Mucosa of rectum (tissue), 2 donors: ENCODE results near the gene OR56B4.

Experiments used
- H3K27ac ChIP-seq, 2 donors: one replicate each; pipeline ENCODE4 v1.7.0; 2013; ENCODE audit warnings: inconsistent platforms in 2 of 2, low read depth in 2 of 2, low read length in 2 of 2
- H3K27me3 ChIP-seq, 2 donors: one replicate each; pipeline ENCODE4 v1.7.0; 2013; ENCODE audit warnings: low read length in 2 of 2; ENCODE audit not compliant: control insufficient read depth in 2 of 2, insufficient read depth in 2 of 2
- H3K36me3 ChIP-seq, 2 donors: one replicate each; pipeline ENCODE4 v1.7.0; 2013; ENCODE audit warnings: low read length in 2 of 2; ENCODE audit not compliant: control insufficient read depth in 2 of 2, insufficient read depth in 2 of 2
- H3K4me1 ChIP-seq, 2 donors: one replicate each; pipeline ENCODE4 v1.7.0; 2013; ENCODE audit warnings: low read length in 2 of 2, mild to moderate bottlenecking in 1 of 2; ENCODE audit not compliant: control insufficient read depth in 2 of 2, insufficient read depth in 2 of 2
- H3K4me3 ChIP-seq, 2 donors: one replicate each; pipeline ENCODE4 v1.7.0; 2013; ENCODE audit warnings: low read length in 2 of 2
- H3K9ac ChIP-seq, 2 donors: one replicate each; pipeline ENCODE4 v1.7.0; 2013; ENCODE audit warnings: low read length in 2 of 2, low read depth in 1 of 2, mild to moderate bottlenecking in 1 of 2
- H3K9me3 ChIP-seq, 2 donors: one replicate each; pipeline ENCODE4 v1.7.0; 2013; ENCODE audit warnings: low read length in 2 of 2; ENCODE audit not compliant: control insufficient read depth in 2 of 2
- donor health status: healthy.
- donor health status: Normal muscosa, but diverticular disease.

The OR56B4 gene

DNA sequence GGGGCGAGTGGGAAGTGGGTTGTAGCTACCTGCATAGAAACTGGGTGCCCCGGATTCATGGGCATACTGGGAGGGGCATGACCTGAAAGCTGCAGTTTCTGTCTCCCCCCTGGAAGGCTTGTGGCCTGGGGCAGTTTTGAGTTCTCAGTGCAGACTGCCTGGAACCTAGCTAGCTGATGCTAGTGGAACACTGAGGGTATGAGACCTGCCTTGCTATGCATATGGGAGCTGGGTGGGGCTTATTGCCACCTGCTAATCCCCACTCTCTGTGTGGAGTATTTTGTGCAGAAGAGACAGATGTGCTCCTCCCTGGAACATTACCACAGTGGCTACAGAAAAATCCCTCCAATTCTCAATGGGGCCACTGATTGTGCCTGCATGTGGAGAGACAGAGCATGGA is 11.7 kb upstream of the OR56B4 start:
- Histone ChIP-seq H3K9me3 (no peaks in the 10 kb centered on the region), H3K4me3 (no peak overlapping the region), H3K9ac (no peak overlapping the region), H3K4me1 (no peaks in the 10 kb centered on the region), H3K27ac (no peak overlapping the region), H3K27me3 (no peaks in the 10 kb centered on the region), H3K36me3 (no peaks in the 10 kb centered on the region)

DNA sequence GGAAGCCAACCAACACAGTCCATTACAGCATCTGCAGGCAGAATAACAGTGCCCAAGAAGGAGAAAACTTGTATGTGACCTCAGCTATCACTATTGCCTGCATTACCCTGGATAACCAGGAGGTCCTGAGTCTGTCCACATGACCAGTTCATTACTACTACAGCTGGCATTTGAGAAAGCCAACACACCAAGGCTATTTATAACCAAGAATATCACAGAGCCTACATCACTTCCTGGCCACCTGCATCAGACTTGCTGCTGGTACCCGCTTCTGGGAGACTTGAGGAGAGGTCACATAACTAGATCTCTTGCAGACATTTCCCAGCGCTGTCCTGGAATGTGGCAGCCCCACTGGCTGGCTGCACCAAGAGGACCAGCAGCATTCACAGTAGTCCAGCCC is 11.1 kb upstream of the OR56B4 start:
- Histone ChIP-seq H3K36me3 (no peaks in the 10 kb centered on the region), H3K4me1 (no peaks in the 10 kb centered on the region), H3K27ac (no peak overlapping the region)

DNA sequence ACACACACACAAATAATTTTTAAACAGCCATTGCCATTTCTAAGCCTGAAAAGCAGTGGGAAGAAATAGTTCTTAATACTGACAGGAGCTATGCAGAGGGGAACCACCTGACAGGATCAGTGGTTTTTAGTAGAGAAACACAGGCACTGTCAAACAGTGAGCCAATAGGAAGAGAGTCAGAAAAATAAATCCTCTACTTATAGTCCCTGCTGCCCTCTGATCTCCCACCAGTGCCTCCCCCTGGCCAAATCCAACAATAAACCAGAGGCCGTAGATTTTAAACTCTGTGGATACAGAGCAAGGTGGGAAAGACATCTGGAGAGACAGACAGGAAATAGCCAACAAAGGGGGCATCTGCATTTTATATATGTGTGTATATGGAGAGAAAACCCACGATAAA is 7.9 kb upstream of the OR56B4 start:
- Histone ChIP-seq H3K9me3 (no peaks in the 10 kb centered on the region), H3K36me3 (no peaks in the 10 kb centered on the region), H3K27me3 (no peaks in the 10 kb centered on the region), H3K27ac (no peak overlapping the region), H3K4me3 (no peak overlapping the region), H3K4me1 (no peaks in the 10 kb centered on the region), H3K9ac (no peak overlapping the region)

More for the DNA sequence above, 11.1 kb upstream of the OR56B4 start:
- H3K4me3 ChIP-seq, result no peak overlapping the region
- no peaks in the 10 kb centered on the region for H3K27me3 ChIP-seq
- H3K9ac ChIP-seq, result no peak overlapping the region
- no peaks in the 10 kb centered on the region for H3K9me3 ChIP-seq

DNA sequence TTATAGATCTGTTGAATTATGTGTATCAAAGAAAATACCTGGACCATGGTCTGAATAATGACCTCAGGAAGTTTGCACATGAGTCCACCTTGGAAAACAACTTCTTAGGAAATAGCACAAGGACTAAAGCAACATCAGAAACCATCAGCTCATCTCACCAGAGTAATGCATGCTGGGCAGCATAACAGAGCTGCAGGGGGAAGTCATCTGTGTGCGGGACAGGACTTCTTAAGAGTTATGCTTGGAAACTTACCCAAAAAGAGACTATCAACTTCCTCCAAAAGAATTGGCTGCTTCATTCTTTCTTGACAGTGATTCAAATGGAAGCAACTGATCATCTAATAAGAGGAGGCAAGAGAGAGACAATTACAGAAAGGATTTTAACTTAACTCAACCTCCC is 2.5 kb downstream of the OR56B4 start:
- Histone ChIP-seq H3K4me3 (no peak overlapping the region), H3K9me3 (no peaks in the 10 kb centered on the region), H3K27ac (no peak overlapping the region), H3K27me3 (no peaks in the 10 kb centered on the region), H3K36me3 (no peaks in the 10 kb centered on the region), H3K4me1 (no peaks in the 10 kb centered on the region), H3K9ac (no peak overlapping the region)

GRCh38 chr11:6111673-6112072 is 4.2 kb downstream of the OR56B4 start:
- Histone ChIP-seq H3K27ac (no peak overlapping the region), H3K27me3 (no peaks in the 10 kb centered on the region), H3K9ac (no peak overlapping the region), H3K9me3 (no peaks in the 10 kb centered on the region), H3K36me3 (no peaks in the 10 kb centered on the region), H3K4me1 (peaks cover 0 to 4% of the 10 kb centered on the region in 2 donors), H3K4me3 (no peak overlapping the region)

- Histone ChIP-seq H3K9me3 (no peaks in the 10 kb centered on the region), H3K4me1 (peaks cover 0 to 4% of the 10 kb centered on the region in 2 donors), H3K9ac (no peak overlapping the region), H3K27ac (no peak overlapping the region), H3K4me3 (no peak overlapping the region), H3K27me3 (no peaks in the 10 kb centered on the region), H3K36me3 (no peaks in the 10 kb centered on the region)
Observed at GRCh38 chr11:6116638-6117037, 9.2 kb downstream of the OR56B4 start.

DNA sequence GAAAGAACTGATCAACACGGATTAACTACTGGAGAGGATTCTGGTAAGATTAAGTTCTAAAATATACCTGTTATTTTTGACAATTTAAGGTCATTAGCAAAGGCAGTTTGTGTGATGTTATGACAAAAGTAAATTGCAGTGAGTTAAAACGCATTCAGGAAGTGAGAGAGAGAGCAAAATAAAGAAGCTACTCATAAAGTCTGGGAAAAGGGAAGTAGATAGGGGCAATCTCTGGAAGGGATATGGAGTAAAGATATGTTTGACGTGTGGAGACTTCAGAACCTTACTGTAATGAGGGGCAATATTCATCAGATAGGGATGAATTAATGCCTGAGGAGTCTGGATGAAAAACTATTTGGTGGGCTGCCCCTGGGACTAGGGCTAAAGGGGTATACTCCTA is 16.8 kb downstream of the OR56B4 start:
- Histone ChIP-seq H3K4me3 (no peak overlapping the region), H3K27ac (no peak overlapping the region), H3K9ac (no peak overlapping the region), H3K4me1 (no peaks in the 10 kb centered on the region), H3K36me3 (no peaks in the 10 kb centered on the region), H3K9me3 (no peaks in the 10 kb centered on the region), H3K27me3 (no peaks in the 10 kb centered on the region)

DNA sequence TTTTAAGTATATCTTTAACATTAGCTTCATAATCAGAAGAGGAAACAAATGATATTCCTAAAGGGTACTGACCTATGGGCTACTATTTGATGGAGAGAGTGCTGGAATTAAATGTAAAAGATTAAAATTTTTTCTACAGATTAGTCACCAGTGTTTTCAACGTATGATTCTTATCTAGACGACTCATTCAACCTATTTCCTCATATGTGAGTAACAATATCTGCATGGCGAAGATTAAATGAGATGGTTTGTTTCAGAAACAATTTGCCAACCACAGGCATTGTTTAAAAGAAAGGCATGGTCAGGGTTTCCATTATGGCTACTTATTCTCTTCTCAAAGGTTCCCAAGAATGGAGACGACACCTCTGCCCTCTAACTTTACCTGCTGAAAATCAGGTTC is 20.4 kb downstream of the OR56B4 start:
- no peaks in the 10 kb centered on the region for H3K36me3 ChIP-seq
- no peaks in the 10 kb centered on the region for H3K27me3 ChIP-seq
- no peak overlapping the region for H3K27ac ChIP-seq
- H3K9me3 ChIP-seq, result no peaks in the 10 kb centered on the region
- no peak overlapping the region for H3K9ac ChIP-seq
- no peak overlapping the region for H3K4me3 ChIP-seq
- H3K4me1 ChIP-seq, result no peaks in the 10 kb centered on the region

GRCh38 chr11:6129011-6129410 is 21.5 kb downstream of the OR56B4 start:
- Histone ChIP-seq H3K4me1 (no peaks in the 10 kb centered on the region), H3K9me3 (no peaks in the 10 kb centered on the region), H3K4me3 (no peak overlapping the region), H3K9ac (no peak overlapping the region), H3K27ac (no peak overlapping the region), H3K36me3 (no peaks in the 10 kb centered on the region), H3K27me3 (no peaks in the 10 kb centered on the region)

GRCh38 chr11:6129635-6130034 is 22.2 kb downstream of the OR56B4 start:
- no peaks in the 10 kb centered on the region for H3K9me3 ChIP-seq
- no peaks in the 10 kb centered on the region for H3K27me3 ChIP-seq
- no peaks in the 10 kb centered on the region for H3K4me1 ChIP-seq
- H3K4me3 ChIP-seq, result no peak overlapping the region
- H3K9ac ChIP-seq, result no peak overlapping the region
- no peaks in the 10 kb centered on the region for H3K36me3 ChIP-seq
- no peak overlapping the region for H3K27ac ChIP-seq

- Histone ChIP-seq H3K27ac (no peak overlapping the region), H3K36me3 (no peaks in the 10 kb centered on the region), H3K4me1 (no peaks in the 10 kb centered on the region), H3K9ac (no peak overlapping the region), H3K27me3 (no peaks in the 10 kb centered on the region), H3K9me3 (no peaks in the 10 kb centered on the region), H3K4me3 (no peak overlapping the region)
Observed at GRCh38 chr11:6132431-6132830, 24.9 kb downstream of the OR56B4 start.
